ENCODE measurements around the gene BTBD3.

BTBD3 gene

DNA sequence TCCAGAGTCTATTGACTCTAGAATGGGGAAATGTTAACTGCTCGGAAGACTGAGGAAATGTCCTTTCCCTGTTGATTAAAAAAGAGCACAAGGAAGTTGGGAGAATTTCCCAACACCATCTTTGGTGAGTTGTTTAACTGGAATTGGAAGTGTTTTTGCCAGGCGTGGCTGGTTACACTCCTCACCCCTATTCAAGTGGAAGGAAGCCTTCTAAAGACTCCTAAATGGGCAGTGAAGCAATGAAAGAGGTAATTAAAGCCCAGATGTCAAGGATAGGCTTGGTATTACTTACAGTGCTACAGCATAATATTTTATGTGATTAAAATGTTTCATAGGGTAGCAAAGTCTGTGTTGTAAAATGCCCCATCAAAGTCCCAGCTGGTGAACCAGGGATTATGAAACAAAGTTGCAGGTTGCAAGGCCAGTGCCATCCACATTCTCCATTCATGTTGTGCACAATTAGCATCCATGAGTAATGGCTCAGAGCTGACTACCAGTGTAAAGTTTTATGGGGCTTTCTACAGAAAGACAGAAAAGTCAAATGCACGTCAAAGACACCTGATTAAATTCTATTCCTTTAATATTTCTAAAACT lies 52.6 kb downstream of the BTBD3 start:
- DNase-seq (ENCODE audit: low read depth), result no peak

GRCh38 chr20:11972478-11972877 lies 54.8 kb downstream of the BTBD3 start:
- DNase-seq (ENCODE audit: low read depth), result no peak

Data from HS-27A (cell line).